NCI-H226 (cell line): ENCODE results near the gene SPARC.
A peak's percentile ranks its signal among the peaks of the same experiment; 100 is the strongest.

Source experiments
- DNase-seq: peaks from one replicate; pipeline ENCODE4 v3.0.0-alpha.2; 2015

The SPARC gene, protein sequence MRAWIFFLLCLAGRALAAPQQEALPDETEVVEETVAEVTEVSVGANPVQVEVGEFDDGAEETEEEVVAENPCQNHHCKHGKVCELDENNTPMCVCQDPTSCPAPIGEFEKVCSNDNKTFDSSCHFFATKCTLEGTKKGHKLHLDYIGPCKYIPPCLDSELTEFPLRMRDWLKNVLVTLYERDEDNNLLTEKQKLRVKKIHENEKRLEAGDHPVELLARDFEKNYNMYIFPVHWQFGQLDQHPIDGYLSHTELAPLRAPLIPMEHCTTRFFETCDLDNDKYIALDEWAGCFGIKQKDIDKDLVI

DNA sequence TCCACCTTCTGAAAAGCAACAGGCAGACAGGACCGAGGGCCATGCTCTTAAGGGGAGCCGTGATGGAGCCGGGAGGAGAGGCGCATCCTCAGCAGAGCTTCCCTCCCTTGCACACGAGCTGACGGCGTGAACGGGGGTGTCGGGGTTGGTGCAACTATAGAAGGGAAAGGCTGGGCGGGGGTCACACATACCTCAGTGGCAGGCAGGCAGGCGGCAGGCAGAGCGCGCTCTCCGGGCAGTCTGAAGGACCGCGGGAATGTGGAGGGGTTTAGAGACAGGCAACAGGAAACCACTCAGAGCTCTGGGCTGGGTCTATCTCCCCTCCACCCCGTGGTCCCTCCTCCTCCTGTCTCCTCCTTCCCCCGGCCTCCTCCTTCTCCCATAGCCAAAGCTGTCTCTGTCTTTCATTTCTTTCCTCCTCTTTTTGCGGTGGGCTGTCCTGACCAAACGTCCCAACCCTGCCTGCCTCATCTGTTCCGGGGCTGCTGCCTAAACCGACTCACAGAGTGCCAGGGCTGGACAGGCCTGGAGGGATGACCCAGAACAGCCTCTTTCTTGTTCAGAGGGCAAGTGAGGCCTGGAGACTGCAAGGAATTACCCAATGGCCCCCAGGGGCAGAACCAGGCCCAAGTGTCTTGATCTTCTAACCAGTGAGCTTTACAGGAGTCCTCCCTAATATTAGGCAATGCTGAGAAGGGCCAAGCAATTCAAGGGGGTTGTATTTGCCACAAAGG is at the start of gene SPARC:
Gene SPARC, minus strand, starts transcription at position 242 of the 734 bp plus-strand sequence. CDS start 10,727 bp downstream, outside the sequence.
- peak; percentile 92 for DNase-seq

DNA sequence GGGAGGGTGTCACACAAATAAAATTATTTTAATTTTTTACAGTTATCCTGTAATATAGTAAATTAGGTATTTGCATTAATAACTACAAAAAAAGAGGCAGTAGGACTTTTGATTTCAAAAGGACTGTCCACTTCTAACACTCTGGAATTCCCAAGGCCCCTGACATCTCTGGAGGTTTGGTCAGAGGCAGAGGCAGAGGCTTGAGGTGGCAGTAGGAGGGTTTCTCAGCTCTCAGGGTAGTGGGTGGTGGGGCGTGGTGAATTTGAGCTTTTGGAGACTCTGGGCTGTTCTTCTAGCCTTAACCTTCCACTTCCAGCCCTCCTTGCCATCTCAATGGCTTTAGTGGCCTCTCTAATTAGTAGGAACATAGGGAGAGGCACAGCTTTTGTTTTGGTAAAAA is 48.9 kb upstream of the SPARC start:
- no peak for DNase-seq

DNA sequence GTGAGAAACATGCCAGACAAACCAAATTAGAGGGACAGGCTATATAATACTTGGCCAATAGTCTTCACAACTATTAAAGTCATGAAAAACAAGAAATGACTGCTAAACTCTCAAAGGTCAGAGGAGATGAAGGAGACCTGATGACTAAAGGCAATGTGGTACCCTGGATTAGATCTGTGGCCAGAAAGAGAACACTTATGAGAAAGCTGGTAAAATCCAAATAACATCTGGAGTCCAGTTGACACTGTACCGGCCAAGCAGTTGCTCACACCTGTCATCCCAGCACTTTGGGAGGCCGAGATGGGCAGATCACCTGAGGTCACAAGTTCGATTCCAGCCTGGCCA is 47.3 kb upstream of the SPARC start:
- DNase-seq: no peak

DNA sequence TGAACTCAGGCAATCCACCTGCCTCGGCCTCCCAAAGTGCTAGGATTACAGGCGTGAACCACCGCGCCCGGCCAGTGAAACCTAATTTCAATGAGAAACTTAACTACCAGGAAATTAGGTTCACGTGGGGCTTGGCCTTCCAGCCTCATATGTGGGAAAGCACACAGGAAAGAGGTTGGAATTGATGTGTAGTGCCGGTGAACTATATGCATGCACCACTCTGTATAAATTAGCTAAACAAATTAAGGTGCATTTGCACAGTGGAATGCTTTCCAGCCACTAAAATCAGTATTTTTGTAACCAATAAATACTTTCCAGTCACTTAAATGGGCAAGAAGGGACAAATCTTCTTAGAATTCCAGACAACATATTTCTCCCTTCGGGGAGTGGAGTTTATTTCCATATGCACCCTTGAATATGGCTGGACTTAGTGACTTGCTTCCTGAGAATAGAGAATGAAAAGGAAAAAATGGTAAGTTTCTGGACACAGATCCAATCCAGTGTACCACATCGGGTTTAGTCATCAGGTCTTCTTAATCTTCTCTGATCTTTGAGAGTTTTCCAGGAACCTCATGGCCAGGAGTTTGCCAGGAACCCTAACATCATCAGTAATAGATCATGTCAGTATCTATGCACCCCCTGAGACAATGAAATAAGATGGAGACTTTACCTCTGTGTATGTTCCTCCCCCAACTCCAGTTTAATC is 46.8 kb upstream of the SPARC start:
- DNase-seq: no peak

DNA sequence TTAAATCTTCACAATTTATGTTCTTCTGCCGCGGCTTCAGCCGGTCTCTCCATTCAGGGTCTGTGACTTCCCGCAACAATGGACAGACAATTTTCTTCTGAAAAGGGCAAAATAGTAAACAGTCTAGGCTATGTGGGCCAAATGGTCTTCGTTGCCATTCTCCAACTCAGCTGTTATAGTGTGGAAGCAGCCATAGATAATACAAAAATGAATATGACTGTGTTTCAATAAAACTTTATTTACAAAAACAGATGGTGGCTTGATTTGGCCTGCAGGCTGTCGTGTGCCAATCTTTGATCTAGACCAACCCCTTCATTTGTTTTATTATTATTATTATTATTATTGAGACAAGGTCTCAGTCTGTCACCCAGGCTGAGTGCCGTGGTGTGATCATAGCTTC is 43.7 kb upstream of the SPARC start:
- no peak for DNase-seq

DNA sequence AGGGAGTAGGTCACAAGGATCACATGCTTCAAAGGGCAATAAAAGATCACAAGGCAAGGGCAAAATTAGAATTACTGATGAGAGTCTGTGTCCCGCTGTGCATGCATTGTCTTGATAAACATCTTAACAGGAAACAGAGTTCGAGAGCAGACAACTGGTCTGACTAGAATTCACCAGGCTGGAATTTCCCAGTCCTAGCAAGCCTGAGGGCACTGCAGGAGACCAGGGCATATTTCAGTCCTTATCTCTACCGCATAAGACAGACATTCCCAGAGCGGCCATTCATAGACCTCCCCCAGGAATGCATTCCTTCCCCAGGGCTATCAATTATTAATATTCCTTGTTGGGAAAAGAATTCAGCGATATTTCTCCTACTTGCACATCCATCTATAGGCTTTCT is 42.9 kb upstream of the SPARC start:
- DNase-seq: peak; percentile 74

DNA sequence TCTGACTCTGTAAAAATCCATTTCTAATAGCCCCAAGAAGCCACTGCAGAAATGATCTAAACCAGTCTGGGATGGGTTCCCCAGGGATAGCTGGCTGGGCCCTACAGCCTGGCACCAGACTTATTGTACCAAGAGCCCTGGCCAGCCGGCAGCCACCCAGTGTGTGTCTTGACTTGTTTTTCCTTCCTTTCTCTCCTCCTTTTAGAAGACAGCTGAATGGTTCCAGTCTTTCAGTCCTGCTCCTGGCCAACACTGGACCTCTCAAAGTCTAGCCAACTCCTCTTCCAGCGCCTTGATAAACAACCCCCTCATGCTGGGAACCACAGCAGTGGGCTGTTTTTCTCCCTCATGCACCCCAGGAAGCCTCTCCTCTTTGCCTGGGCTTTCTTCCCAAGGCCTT is 37.6 kb upstream of the SPARC start:
- no peak for DNase-seq

DNA sequence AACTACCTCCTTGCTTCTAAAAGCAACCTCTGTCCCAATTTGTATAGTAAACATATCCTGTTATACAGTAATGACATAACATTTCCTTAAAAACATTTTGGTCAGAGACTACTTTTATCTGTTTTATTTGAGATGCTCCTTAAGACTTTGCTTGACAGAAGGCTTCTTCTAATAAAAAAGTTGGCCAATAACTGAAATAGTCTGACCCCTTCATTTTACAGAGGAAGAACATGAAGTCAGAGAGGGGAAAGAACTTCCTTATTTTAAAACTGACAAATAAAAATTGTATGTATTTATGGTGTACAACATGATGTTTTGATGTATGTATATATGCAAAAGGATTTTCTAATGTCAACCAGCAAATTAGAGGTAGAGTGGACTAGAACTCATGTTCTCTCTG is 35.8 kb upstream of the SPARC start:
- DNase-seq: no peak

DNA sequence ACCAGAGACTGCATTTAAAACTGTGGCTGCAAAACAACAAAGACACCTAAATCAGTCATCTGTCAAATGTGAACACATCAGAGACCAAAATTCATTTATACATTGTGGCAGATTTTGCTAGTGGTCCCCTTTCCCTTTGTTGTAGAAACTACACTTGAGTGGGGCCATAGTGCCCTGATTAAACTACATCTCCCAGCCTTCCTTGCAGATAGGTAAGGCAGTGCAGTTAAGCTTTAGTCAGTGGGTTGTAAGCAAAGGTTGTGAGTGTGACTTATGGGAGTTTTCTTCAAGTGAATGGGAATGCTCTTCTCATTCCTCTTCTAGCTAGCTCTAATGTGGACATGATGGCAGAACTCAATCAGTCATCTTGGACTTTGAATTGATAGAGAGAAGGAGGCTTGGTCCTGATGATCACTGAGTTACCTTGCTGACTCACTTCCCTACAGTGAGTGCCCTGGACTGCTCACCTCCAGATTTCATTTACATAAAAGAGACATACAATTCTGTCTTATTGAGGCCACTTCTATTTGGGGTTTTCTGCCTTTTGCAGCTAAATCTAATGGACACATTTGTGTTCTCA is 35.2 kb upstream of the SPARC start:
- no peak for DNase-seq

DNA sequence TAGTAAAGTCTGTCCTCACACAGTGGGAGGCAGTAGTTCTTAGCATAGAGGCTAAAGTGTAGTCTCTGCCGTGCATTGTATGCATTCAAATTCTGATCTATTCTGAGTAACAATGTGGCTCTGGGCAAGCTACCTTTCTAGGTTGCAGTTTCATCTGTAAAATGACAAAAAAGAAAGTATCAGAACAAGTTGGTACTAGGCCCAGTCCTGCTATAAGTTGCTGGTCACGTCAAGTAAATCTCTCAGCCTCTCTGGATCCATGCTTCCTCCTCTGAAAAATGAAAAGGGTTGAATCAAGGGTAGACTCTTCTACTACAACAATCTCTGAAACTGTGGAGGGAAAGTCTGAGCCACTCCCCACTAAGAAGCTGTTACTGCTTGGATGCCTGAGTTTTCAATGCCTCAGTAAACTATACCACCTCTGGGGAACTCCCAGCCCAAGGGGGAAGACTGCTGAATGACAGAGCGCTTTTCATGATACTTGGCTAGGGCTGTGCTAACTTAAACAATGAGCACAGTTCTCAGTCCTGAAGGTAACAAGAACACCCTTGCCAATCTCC is 34.5 kb upstream of the SPARC start:
- no peak for DNase-seq

DNA sequence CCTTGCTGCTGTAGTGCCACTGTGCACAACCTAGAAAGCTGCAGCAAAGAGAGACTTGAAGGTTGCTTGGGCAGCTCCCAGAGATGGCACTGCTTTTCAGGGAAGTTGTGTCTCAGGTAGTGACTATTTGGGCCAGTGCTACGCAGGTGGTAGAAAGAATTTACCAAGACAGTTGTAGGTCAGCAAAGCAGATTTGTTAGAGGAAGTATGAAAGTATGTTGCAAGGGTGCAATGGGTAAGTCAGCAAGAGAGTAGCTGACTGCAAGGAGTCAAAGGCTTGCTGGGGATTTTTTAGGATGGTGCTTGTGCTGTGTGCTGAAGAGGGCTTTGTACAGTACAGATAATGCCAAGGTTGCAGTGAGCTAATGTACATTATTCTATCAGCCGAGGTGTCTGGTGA is 33.5 kb upstream of the SPARC start:
- no peak for DNase-seq

DNA sequence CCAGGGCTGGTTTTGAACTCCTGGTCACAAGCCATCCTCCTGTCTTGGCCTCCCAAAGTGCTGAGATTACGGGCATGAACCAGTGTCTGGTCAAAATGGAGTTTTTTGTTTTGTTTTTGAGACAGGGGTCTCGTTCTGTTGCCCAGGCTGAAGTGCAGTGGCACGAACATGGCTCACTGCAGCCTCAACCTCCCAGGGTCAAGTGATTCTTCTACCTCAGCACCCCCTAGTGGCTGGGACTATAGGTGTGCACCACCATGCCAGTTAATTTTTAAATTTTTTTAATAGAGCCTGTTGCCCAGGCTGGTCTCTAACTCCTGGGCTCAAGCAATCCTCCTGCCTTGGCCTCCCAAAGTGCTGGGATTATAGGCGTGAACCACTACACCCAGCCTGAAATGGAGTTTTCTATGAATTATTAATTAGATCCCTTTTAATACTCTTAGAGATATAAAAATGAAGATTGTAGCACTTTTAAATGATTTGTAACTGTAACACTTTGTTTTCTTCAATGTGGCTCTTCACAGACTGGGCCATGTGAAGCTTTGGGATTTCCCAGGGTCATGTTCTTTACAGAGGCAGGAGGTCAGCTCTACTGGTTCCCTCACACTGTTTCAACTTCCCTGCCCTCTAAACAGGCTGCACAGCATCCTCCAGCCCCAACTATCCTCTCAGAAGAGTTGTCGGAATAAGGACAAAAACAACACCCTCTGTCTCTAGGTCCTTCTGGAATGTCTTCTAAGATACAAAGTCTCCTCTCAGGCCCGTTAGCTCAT is 32.7 kb upstream of the SPARC start:
- no peak for DNase-seq

DNA sequence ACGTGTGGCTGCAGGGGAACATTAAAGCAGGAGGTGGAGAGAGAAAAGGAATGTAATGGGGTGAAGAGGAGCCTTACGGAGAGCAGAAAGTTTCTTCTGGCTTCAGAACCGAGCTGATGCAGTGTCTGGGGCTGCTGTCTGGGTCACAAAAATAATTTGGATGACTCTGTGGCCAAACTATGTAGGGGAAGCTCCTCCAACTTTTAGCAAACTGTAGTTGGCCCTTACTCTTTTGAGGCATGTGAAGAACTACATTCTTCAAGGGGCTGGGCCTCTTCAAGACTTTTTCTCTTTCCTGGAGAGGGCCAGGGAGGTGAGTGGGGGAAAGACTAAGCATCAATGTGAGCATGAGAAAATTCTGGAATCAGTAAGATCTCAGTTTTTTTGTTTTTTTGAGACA is 31.9 kb upstream of the SPARC start:
- no peak for DNase-seq

DNA sequence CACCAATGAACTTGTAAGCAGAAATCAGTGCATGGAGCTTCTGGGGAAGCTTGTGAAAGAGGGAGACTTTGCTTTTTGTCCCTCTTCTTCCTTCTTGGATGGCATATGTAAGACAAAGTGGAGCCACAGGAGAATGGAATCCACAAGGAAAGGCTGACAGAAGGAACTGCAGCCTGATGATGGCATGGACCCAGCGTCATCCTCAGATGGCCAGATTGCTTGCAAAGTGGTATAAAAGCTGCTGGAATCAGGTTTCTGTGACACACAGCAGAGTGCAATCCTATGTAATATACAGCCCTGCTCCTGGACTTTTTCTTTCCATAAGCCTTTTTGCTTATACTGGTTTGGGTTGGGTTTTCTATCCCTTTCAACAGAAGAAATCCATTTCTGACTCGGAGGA is 31.4 kb upstream of the SPARC start:
- no peak for DNase-seq

DNA sequence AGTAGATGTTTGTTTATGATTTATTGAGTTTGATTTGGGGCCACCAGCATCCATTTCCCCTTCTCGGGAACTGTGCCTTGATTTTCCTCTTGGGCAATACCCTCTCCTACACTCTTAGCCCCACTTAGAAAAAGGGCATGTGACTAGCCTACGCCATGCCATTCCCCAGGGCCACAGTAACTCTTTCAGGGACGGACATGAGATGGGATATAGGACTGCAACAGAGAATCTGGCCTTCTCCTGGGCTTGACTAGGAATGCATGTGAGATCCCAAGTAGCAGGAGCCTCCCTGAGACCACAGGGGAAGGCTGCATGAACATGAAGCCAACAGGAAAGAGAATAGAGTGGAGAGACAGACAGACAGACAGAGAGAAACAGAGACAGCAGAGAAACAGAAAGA is 30.7 kb upstream of the SPARC start:
- DNase-seq: no peak

DNA sequence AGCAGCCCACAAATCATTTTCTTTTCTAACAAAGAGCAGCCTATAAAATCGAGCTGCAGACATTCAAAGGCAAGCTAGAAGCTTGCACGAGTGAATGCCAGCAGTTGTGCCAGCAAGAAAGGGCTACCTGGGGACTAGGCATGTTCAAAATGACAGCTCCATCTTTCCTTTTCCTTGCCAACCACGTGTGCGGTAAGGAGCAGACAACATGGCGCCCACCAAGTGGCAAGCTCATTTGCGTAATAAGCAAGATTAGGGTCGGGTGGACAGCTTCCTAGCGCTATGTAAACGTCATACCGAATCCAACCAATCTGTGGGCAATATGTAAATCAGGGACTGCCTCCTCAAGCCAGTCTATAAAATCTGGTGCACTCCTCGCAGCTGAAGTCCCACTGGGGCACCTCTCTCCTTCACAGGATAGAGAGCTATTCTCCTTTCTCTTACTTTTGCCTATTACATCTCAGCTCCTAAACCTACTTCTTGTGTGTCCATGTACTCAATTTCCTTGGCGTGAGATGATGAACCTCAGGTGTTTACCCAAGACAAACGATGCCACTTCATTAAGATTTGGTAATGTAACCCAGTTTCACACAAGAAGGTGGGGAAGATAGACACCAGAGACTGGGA is 22.5 kb upstream of the SPARC start:
- DNase-seq: no peak

DNA sequence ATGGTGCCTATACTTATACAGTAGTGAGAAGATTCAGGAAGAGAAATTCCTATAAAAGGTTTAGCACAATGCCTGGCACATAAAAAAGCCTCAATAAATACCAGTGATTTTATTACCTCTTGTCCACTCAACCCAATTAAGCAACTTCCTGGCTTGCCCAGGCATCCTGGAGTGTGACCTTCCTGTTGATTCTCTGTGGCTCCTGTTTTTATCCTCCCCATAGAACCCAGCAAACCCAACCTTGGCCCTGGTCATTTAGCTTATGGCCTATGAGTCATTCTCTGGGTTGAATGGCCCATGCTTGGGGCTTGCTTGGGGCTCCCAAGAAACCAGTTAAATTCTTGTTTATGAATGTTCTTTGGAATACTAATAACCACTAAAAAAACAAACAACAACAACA is 21.4 kb upstream of the SPARC start:
- no peak for DNase-seq

DNA sequence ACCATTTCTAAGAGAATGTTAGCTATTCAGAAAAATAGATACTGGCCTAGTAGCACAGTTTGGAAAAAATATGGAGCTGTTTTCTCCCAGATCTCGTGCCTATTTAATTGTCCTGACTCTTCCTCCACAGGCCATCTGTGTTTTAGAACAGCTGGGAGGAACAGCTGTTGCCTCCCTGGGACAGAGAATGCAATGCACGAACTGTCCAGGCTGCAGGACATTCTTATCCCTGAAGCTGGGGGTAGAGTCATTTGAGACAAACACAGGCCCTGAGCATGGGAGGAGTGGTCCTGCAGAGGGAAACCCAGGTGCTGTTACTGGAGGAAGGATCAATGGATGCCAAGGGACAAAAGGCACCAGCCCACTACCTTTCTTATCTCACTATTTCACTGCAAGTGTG is 20.9 kb upstream of the SPARC start:
- DNase-seq: no peak

DNA sequence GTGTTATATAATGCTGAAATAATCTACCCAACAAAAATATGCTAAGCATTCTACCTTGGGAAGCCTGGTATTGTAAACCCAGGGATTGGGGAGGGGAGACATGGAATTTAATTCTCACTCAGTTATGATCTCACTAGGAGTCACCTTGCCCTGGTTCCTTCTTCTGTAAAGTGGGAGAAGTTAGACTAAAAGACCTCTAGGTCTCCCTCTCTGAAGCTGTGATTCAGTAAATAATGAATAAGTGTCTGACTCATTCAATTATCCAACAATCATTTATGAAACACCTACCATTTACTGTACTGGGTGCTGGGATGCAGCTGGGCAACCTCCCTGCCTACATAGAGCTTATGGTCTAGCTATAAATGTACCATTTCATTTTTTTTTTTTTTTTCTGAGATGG is 20.2 kb upstream of the SPARC start:
- DNase-seq: peak; percentile 76

DNA sequence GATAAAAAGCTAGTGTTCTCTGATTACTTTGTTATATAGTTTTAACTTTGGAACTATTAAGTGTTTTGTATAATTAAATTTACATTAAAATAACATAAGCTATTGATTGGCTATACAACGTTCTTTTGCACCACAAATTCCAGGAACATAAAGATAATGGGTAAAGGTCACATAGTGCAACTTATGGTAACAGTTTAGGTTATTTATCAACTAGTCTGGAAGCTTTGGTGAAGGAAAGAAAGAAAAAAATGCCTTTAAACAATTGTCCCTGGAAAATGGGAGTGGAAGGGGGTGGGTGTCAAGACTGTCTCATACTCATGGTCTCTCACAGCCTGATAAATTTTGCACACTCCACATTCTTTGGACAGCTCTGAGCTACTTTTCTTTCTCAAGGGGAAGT is 17.1 kb upstream of the SPARC start:
- no peak for DNase-seq

DNA sequence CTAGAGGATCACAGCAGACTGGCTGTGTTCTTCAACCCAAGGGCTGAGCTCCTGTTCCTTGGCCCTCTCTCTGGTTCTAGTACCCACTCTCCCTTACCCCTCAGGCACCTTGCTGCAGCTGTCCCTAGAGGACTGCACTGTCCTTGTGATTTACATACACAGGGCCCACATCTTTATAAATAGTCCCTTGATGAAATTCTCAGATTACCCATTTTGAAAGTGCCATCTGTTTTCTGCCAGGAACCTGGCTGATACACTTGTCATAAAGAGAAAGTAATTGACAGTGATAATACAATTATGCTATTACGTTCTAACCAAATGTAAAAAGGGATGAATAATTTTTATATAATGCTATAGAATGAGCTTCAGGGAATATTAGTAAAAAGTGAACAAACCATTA is 16.5 kb upstream of the SPARC start:
- no peak for DNase-seq

DNA sequence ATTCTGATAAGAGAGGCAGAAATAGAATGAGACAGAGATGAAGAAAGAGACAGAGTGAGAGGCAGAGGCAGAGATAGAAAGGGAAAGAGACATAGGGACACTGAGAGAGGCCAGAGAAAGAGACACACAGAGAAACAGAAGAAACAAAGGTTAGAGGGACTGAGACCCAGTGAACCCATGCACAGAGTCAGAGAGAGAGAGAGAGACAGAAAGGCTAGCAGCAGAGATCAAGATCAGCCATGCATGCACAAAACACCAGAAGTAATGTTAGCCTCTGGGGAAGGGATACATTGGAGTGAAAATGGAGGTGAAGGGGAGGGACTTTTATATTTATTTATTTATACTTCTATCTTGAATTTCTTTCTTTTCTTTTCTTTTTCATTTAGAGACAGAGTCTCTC is 14.1 kb upstream of the SPARC start:
- DNase-seq: no peak
